Measurements from ENCODE around the gene SUMO2.

The SUMO2 gene

GRCh38 chr17:75228847-75229246 is 46.1 kb upstream of the SUMO2 start:
- TF ChIP-seq TEAD4 (IDR thresholded peaks at IDR 0.05) (no peak), TCF12 (IDR thresholded peaks at IDR 0.05; ENCODE audit: low read depth) (no peak), ZBTB7A (IDR thresholded peaks at IDR 0.05; ENCODE audit: low read depth) (no peak), YY1 (IDR thresholded peaks at IDR 0.05; ENCODE audit: low read depth) (no peak), CREB1 (IDR thresholded peaks at IDR 0.05; ENCODE audit: low read depth) (no peak), TAF1 (IDR thresholded peaks at IDR 0.05; ENCODE audit: low read depth) (no peak), FOXM1 (IDR thresholded peaks at IDR 0.05; ENCODE audit: borderline replicate concordance, low read depth) (no peak), RAD21 (IDR thresholded peaks at IDR 0.05; ENCODE audit: low read depth) (no peak), EGR1 (IDR thresholded peaks at IDR 0.05) (no peak), CEBPB (IDR thresholded peaks at IDR 0.05) (no peak)
- TF ChIP-seq, protein P1, sequence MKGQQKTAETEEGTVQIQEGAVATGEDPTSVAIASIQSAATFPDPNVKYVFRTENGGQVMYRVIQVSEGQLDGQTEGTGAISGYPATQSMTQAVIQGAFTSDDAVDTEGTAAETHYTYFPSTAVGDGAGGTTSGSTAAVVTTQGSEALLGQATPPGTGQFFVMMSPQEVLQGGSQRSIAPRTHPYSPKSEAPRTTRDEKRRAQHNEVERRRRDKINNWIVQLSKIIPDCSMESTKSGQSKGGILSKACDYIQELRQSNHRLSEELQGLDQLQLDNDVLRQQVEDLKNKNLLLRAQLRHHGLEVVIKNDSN (IDR thresholded peaks at IDR 0.05) = no peak

DNA sequence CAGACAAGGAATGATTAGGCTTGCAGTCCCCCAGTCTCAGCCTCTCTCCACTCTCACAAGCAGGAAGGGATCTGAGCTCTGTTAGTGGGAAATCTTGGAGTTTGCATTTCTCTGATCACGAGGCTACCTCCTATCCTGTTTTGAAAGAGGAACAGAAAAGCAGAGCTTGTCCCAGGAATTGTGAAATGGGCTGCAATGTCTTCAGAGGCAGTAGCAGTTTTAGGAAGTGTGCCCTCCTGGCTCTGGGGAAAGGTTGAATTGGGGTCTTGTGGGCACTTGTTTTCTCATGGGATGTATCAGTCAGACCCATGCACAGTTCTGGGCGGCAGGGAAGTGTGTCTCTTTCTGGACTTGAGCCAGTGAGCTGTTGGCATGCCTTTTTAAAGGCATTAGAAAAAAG is 45.5 kb upstream of the SUMO2 start:
- TF ChIP-seq, protein P1 (IDR thresholded peaks at IDR 0.05) = no peak
- TF ChIP-seq RAD21 (IDR thresholded peaks at IDR 0.05; ENCODE audit: low read depth) (no peak), YY1 (IDR thresholded peaks at IDR 0.05; ENCODE audit: low read depth) (no peak), FOXM1 (IDR thresholded peaks at IDR 0.05; ENCODE audit: borderline replicate concordance, low read depth) (no peak)
- TF ChIP-seq, protein P2, sequence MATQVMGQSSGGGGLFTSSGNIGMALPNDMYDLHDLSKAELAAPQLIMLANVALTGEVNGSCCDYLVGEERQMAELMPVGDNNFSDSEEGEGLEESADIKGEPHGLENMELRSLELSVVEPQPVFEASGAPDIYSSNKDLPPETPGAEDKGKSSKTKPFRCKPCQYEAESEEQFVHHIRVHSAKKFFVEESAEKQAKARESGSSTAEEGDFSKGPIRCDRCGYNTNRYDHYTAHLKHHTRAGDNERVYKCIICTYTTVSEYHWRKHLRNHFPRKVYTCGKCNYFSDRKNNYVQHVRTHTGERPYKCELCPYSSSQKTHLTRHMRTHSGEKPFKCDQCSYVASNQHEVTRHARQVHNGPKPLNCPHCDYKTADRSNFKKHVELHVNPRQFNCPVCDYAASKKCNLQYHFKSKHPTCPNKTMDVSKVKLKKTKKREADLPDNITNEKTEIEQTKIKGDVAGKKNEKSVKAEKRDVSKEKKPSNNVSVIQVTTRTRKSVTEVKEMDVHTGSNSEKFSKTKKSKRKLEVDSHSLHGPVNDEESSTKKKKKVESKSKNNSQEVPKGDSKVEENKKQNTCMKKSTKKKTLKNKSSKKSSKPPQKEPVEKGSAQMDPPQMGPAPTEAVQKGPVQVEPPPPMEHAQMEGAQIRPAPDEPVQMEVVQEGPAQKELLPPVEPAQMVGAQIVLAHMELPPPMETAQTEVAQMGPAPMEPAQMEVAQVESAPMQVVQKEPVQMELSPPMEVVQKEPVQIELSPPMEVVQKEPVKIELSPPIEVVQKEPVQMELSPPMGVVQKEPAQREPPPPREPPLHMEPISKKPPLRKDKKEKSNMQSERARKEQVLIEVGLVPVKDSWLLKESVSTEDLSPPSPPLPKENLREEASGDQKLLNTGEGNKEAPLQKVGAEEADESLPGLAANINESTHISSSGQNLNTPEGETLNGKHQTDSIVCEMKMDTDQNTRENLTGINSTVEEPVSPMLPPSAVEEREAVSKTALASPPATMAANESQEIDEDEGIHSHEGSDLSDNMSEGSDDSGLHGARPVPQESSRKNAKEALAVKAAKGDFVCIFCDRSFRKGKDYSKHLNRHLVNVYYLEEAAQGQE (IDR thresholded peaks at IDR 0.05; ENCODE audit: low read depth) = no peak

DNA sequence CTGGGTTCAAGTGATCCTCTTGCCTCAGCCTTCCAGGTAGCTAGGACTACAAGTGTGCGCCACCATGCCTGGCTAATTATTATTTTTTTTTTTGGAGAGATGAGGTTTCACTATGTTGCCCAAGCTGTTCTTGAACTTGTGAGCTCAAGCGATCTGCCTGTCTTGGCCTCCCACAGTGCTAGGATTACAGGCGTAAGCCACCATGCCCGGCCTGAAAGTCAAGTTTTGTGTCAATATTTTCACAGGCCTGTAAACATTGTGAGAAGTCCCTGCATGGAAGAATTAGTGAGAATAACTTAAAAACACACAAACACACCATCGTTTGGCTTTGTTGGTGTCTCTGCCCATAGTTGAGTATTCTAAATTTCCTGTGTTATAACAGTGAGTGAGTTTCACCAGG is 45.0 kb upstream of the SUMO2 start:
- TF ChIP-seq CEBPB (IDR thresholded peaks at IDR 0.05) (no peak), EGR1 (IDR thresholded peaks at IDR 0.05) (no peak), TEAD4 (IDR thresholded peaks at IDR 0.05) (no peak), YY1 (IDR thresholded peaks at IDR 0.05; ENCODE audit: low read depth) (no peak), FOXM1 (IDR thresholded peaks at IDR 0.05; ENCODE audit: borderline replicate concordance, low read depth) (no peak), TAF1 (IDR thresholded peaks at IDR 0.05; ENCODE audit: low read depth) (no peak), ZBTB7A (IDR thresholded peaks at IDR 0.05; ENCODE audit: low read depth) (no peak), NFIC (IDR thresholded peaks at IDR 0.05) (no peak), CREB1 (IDR thresholded peaks at IDR 0.05; ENCODE audit: low read depth) (no peak), MAX (IDR thresholded peaks at IDR 0.05) (no peak), EP300 (IDR thresholded peaks at IDR 0.05; ENCODE audit: borderline replicate concordance) (no peak), RAD21 (IDR thresholded peaks at IDR 0.05; ENCODE audit: low read depth) (no peak), TCF12 (IDR thresholded peaks at IDR 0.05; ENCODE audit: low read depth) (no peak)
- TF ChIP-seq, protein P1 (IDR thresholded peaks at IDR 0.05) = no peak
- TF ChIP-seq, protein P2 (IDR thresholded peaks at IDR 0.05; ENCODE audit: low read depth) = no peak

DNA sequence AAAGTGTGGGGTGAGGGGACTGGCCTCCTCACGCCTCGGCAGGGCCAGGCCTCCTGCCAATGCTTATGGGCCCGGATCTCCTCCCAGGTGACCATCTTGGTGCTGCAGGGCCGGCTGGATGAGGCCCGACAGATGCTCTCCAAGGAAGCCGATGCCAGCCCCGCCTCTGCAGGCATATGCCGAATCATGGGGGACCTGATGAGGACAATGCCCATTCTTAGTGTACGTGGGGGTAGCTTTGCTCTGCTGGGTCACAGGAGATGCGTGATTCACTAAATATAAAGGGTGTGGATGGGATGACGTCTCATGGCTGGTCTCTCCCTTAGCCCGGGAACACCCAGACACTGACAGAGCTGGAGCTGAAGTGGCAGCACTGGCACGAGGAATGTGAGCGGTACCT is 42.3 kb upstream of the SUMO2 start:
- TF ChIP-seq CEBPB (IDR thresholded peaks at IDR 0.05) (no peak), ZBTB7A (IDR thresholded peaks at IDR 0.05; ENCODE audit: low read depth) (no peak), MAX (IDR thresholded peaks at IDR 0.05) (no peak), TAF1 (IDR thresholded peaks at IDR 0.05; ENCODE audit: low read depth) (no peak), CREB1 (IDR thresholded peaks at IDR 0.05; ENCODE audit: low read depth) (no peak), FOXM1 (IDR thresholded peaks at IDR 0.05; ENCODE audit: borderline replicate concordance, low read depth) (no peak), TEAD4 (IDR thresholded peaks at IDR 0.05) (no peak), TCF12 (IDR thresholded peaks at IDR 0.05; ENCODE audit: low read depth) (no peak), RAD21 (IDR thresholded peaks at IDR 0.05; ENCODE audit: low read depth) (no peak), NFIC (IDR thresholded peaks at IDR 0.05) (no peak), EP300 (IDR thresholded peaks at IDR 0.05; ENCODE audit: borderline replicate concordance) (no peak), YY1 (IDR thresholded peaks at IDR 0.05; ENCODE audit: low read depth) (no peak), EGR1 (IDR thresholded peaks at IDR 0.05) (no peak)
- TF ChIP-seq, protein P1 (IDR thresholded peaks at IDR 0.05) = no peak
- TF ChIP-seq, protein P2 (IDR thresholded peaks at IDR 0.05; ENCODE audit: low read depth) = no peak

Data from Ishikawa (cell line).